DMS 273 (cell line): ENCODE results near the gene TMEM200C.

Source experiments
- DNase-seq: peaks from one replicate; lab custom pipeline; 2025; ENCODE audit not compliant: unreplicated experiment; lab: John Stamatoyannopoulos, UW

Gene TMEM200C

DNA sequence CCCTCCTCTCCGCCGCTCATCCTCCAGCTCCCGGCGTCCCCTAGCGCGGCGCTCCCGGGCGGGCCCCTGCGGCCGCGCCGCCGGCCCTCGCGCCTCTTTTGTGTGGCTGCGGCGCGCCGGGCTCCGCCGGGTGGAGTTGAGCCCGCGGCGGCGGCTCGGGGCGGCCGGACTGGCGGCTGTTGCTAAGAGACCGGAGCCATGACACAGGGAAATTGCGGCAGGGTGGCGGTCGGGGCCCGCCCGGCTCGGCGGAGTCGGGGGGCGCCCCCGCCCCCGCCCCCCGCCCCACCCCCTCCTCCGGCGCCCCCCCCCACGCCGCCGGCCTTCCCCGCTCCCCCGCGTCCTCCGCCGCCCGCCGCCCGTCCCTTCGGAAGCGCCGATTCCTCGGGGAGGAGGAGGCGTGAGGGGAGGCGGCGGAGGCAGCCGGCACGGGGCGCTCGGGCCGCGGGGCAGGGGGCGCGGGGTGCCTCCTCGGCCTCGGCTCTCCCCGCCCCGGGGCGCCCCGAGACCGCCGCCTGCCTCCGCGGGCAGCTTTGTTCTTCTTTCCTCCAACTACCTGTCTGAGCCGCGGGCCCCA is at the start of gene TMEM200C:
Gene TMEM200C (minus strand): TSS at position 224 of the 577 bp plus-strand sequence. CDS start 3,459 bp downstream, outside the sequence.
- peak; percentile 80 for DNase-seq

DNA sequence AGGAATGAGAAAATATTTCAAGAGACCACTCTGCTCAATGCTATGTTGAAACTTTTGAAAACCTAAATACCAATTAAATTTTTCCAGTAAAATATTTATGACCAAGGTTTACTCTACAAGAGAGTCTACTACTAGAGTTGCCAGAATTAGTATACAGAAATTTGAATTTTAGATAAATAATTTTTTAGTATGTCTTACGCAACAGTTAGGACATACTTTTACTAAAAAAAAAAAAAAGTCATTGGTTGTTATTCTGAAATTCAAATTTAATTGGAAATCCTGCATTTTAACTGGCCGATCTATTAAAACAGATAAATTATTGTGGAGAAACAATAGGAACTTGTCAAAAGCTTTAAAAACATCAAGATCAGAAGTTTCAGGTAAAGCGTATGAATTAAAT is 49.1 kb upstream of the TMEM200C start:
- no peak for DNase-seq

- peak; percentile 67 for DNase-seq
Measured at GRCh38 chr18:5943514-5943913, 48.2 kb upstream of the TMEM200C start.

- no peak for DNase-seq
Measured at GRCh38 chr18:5942591-5942990, 47.3 kb upstream of the TMEM200C start.

GRCh38 chr18:5941890-5942289 is 46.6 kb upstream of the TMEM200C start:
- peak; percentile 16 for DNase-seq

DNA sequence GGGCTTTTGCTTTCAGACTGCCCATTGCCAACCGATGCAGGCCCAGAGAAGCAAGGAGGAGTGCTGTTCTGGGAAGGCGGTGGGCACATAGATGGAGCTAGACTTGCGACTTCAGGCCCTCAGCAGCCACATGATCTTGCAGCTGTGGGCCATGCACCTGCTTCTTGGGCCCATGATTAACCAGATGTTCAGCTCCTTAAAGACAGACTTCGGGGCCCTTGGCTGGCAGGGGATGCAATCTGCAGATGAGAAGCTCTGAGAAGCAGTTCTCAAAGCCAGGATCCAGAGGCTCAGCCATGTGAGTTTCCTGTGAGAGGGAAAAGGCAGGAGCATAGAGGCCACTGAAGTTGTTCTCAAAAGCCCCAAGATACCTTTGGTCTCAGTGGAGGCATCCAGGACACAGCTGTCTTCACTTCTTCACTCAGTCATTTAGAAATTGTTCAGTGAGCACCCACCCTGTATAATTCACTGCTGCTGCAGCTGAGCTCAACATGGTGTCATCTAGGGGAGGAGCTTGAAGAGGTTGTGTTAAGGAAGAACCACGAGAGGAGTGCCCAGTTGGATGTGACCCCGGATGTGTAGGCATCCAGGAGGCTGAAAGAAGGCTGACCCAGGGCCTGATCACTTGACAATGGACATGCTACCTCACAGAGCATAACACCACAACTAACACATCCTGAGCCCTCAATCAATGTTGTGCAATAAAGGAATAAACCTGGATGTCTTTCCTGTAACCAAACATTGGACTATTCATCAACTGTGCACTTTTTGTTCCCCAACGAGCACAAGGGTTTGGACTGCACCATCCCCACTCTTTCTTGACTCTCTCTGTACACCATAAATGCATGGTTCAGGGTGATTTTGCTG is 44.7 kb upstream of the TMEM200C start:
- no peak for DNase-seq

DNA sequence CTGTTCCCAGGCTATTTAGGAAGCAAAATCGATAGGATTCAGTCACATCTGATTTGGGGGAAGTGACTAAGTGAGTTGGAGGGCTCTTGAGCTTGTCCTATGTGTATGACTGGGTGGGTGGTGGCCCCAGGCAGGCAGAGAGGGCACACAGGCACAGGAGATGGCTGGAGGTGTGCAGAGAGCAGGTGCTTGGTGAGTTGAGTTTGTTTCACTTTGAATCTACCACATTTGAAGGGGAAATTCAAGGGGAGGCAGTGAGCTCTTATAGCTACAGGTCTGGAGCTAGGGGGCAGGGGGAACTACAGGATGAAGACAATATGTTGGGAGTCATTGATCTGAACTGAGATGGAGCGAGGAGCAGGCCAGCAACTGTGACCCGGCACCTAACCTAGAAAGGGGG is 42.5 kb upstream of the TMEM200C start:
- no peak for DNase-seq

DNA sequence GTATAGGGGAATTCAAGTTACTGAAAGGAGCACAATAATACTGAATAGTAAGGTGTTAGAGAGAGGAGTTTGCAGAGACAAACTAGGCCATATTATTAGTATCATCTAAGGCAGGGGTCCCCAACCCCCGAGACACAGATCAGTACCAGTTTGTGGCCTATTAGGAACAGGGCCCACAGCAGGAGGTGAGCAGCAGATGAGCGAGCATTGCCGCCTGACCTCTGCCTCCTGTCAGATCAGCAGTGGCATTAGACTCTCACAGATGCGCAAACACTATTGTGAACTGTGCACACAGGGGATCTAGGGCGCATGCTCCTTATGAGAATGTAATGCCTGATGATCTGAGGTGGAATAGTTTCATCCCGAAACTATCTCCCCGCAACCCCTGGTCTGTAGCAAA is 41.8 kb upstream of the TMEM200C start:
- no peak for DNase-seq

- no peak for DNase-seq
Measured at GRCh38 chr18:5930789-5931188, 35.5 kb upstream of the TMEM200C start.

DNA sequence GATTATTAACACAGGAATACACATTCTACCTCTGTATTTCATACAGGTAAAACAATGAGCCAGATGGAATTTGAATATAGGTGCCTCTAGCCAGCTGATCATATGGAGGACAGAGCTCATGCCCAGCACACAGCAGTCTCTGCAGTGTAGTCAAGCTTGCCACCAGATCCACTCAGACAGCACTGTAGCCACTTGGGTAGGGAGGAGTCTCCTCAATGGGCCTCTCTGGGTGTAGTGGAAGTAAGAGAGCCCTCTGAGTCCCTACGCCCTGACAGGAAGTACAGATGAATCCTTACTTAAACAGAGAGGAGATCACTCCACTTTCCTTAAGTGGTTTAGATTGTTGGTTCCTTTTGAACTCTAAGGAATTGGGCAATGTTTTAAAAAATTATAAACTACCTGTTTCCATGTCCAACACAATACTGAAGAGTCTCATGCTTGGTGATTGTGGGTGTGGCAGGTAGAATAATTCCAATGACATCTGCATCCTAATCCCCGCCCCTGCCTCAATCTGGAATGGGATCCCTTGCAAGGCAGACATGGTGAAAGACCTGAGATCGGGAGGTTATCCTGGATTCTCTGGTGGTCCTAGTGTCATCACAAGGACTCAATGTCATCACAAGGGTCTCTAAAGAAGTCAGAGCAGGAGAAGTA is 23.0 kb upstream of the TMEM200C start:
- DNase-seq, result no peak

- no peak for DNase-seq
Measured at GRCh38 chr18:5914951-5915350, 19.6 kb upstream of the TMEM200C start.

GRCh38 chr18:5914016-5914415 is 18.7 kb upstream of the TMEM200C start:
- DNase-seq, result no peak

DNA sequence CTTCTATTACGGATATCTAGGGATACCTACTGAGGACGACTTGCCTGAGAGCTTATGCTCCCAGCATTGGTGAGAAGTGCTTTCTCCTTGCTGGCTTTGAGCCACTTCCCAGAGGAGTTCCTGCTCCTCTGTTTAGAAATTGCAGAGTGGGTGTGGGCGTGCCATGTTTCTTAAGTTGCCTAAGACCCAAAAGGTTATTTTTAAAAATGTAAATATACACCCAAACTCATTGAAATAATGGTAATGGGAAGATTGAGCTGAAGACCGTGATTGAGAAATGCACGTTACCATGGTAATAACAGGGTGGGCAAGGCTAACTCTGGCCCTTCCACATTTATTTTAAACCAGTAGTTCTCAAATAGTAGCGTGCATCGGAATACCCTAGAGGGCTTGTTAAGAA is 17.2 kb upstream of the TMEM200C start:
- DNase-seq, result no peak

DNA sequence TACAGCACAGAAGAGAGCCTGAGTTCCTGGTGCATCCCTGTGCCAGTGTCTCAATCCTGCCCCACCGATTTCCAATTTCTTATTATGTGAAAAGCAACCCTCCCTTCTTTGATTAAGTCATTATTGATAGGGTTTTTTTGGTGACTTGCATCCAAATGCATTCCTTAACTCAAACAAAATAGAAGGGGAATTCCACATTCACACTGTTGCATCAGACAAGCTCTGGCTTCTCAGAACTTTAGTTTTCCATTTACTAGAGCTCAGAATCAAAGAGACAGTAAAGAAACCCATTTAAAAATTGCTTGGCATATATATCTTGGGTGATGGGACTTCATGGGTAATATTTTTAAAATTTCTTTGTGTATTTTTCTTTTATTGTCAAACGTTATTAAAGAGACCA is 13.8 kb upstream of the TMEM200C start:
- DNase-seq, result no peak

- no peak for DNase-seq
Measured at GRCh38 chr18:5903386-5903785, 8.1 kb upstream of the TMEM200C start.

DNA sequence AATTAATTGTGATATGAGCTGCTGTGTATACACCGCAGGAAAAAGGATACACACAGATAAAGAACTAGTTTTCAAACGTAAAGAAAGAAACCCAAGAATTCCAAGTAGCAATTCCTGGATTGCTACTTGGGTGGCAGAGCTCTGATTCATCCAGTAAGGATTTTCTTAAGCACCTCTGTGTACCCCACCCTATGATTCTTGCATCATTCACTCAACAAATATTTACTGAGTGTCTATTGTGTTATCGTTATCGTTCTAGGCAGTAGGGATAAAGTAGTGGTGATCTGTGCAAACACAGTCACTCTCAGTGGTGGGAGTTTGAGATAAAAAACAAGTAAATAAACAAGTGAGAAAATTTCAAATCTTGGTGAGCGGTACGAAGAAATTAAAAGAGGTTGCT is 4.9 kb upstream of the TMEM200C start:
- DNase-seq, result no peak

DNA sequence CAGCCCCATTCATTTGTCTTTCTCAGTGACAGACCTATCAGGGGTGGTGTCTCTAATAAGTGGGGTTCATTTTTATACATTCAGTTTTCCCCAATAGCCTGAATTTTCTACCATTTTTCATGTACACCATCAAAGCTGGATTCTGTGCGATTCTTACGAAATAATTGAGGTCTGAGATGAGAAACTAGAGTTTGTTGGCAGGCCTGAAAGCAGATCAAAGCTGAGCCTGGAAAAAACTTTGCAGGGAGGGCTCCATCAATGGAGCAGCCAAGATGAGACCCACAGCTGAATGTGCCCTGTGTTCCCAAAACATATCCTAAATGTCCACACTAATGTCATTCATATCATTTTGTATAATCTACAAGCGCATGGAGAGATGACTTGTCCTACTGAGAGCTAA is 4.5 kb upstream of the TMEM200C start:
- no peak for DNase-seq

DNA sequence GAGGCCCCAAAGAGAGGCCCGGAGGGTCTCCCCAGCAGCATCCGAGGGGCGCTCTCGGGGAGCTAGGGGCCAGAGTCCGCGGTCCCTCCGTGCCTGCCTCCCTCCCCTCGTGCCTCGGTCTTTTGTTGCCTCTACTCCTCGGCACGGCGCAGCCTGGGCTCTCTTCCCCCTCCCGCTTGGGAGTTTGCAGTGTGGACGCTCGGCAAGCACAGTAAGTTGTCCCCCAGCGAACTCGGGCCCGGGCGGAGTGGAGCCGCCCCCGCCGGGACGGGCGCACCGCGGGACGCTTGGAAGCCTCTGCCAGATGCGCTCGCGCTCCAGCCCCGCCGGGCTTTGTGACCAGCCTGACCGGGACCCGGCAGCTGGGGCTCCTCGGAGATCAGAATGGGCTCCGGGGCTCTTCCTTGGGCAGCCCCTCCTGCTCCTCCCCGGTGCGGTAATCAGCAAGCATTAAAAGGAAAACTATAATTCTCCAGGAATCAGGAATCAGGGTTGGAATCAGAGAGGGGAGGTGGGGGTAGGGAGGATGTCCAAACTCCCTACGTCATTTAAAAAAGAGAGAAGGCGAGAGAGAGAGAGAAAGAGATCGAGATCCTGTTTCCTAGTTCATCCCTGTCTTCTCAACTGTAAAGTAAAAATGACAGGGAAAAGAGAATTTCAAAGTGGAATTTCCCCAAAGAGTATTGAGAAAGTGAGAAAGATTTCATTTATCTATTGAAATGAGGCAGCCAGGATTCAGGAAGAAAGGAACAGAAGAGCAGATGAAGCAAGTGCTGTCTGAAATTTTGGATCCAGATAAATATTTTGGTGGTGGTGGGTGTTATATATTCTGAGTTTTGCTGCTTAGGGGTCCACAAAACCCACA is 786 bp upstream of the TMEM200C start:
- peak; percentile 84 for DNase-seq

GRCh38 chr18:5894611-5895298 is 567 bp downstream of the TMEM200C start:
- peak; percentile 72 for DNase-seq

GRCh38 chr18:5893956-5894610 is 1.2 kb downstream of the TMEM200C start:
- DNase-seq, result no peak
